ENCODE data around the gene LRP1B. TPM values are rescaled to one million over a fixed set of nuclear protein-coding genes. Genes with fewer than 3 reads are reported as not detected.

LRP1B gene
- total RNA-seq, 1 donor from 2014 or later = 0.12 TPM

DNA sequence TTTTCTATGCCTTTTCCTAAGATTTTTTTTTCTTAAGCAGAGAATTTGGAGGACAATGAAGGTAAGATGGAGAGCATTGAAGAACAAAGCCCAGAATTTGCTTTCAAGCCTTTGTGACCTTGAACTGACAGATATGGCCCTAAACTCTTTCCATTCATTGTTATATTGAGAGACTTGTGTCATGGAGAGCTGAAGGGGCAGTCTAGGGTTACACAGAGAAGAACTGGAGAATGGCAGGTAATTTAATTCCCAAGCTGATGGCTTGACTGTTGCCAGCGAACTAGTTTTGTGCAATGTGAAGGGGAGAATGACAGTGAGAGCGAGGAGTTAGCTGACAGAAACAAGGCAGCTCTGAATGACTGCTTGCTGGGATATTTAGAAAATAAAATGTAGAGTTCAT, 1344.2 kb downstream of the LRP1B start:
- DNase-seq (ENCODE audit: low read depth) = no peak
- no peak overlapping the region for H3K4me3 ChIP-seq (ENCODE audit: low read depth, low read length)
- TF ChIP-seq, protein P1, sequence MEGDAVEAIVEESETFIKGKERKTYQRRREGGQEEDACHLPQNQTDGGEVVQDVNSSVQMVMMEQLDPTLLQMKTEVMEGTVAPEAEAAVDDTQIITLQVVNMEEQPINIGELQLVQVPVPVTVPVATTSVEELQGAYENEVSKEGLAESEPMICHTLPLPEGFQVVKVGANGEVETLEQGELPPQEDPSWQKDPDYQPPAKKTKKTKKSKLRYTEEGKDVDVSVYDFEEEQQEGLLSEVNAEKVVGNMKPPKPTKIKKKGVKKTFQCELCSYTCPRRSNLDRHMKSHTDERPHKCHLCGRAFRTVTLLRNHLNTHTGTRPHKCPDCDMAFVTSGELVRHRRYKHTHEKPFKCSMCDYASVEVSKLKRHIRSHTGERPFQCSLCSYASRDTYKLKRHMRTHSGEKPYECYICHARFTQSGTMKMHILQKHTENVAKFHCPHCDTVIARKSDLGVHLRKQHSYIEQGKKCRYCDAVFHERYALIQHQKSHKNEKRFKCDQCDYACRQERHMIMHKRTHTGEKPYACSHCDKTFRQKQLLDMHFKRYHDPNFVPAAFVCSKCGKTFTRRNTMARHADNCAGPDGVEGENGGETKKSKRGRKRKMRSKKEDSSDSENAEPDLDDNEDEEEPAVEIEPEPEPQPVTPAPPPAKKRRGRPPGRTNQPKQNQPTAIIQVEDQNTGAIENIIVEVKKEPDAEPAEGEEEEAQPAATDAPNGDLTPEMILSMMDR (conservative IDR thresholded peaks at IDR 0.05; ENCODE audit: low read depth, low read length) = no peak

DNA sequence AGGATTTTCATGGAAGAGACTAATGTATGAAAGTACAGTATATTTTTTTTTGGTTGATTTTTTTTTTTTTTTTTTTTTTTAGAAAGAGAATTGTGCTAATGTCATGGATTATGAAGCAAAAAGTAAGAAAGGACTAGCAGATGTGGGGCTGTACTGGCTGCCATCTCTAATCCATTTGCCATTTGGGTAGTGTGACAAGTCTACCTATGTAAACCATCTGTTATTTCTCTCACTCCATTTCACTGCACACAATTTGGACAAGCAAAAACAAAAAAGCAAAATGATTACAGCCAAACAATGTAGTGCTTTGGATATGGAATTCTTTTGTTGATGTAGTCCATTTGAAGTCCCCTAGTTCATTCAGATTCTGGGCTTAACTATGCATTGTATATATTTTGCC, 1355.4 kb downstream of the LRP1B start:
- DNase-seq (ENCODE audit: low read depth) = no peak
- no peak overlapping the region for H3K4me3 ChIP-seq (ENCODE audit: low read depth, low read length)
- TF ChIP-seq, protein P1 (conservative IDR thresholded peaks at IDR 0.05; ENCODE audit: low read depth, low read length) = no peak

DNA sequence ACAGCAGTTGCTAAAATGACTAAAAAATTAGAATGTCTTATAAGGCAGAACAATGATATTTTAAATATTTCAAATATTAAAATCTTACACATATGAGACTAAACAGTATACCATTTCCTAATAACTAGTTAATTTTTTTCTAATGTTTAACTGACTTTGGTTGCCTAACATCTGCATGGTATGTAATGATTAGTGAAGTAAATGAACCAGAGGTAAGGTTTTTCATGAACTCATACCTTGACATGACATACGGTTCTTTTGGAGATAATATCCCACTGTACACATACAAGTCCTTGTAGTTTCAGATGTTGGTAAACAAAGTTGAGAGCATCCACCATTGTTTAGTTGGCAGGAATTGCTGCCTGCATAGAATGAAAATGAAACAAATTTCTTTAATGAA, 1360.2 kb downstream of the LRP1B start:
- no peak overlapping the region for H3K4me3 ChIP-seq (ENCODE audit: low read depth, low read length)
- TF ChIP-seq, protein P1 (conservative IDR thresholded peaks at IDR 0.05; ENCODE audit: low read depth, low read length) = no peak
- no peak for DNase-seq (ENCODE audit: low read depth)

DNA sequence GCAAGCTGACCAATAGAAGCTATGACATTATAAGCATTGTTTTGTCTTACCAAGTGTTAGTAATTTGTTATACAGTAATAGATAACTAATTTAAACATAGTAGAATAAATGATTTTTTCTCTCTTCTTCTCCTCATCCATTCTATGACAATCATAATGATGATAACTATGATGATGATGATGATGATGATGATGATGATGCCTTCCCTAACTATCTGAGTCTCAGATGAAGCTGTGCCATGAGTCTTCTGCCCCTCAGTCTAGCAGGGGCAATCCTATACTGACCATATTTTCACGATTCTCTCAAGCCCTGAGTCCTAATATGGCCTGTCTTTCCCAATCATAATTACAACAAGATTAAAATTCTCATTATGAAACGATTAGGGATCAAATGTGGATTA, 1369.0 kb downstream of the LRP1B start:
- TF ChIP-seq, protein P1 (conservative IDR thresholded peaks at IDR 0.05; ENCODE audit: low read depth, low read length) = no peak
- DNase-seq (ENCODE audit: low read depth) = no peak

DNA sequence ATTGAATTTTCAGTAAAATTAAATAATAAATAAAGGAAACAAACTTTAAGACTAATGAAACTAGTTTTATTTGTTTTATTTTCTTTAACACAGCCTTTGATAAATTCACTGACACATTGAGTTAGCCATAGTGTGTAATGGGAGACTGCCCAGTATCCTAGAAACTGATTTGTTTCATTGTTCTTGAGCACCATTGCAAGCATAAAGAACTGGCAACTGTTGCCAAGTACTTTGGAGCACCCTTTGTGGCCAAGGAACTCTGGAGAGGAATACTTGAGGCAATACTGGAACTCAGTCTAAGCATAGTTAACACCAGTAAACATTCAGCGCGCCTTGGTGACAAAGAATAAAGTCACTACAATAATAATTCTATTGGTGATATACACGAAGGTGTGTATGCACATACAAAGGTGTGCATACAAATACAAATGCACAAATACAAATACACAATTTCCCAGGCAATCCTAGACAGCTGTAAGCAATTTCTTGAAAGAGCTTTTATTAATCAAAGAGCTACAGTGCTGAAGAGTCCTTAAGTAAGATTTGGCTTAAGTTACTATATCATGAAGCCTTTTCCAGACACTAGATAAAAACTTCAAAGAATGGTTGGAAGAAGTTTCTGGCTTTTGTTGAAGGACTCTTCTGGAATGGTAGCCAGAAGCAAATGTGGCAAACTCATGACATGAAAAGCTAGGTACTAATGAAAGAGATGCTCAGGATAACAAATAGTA, 1371.2 kb downstream of the LRP1B start:
- H3K4me3 ChIP-seq (ENCODE audit: low read depth, low read length) = no peak overlapping the region
- TF ChIP-seq, protein P1 (conservative IDR thresholded peaks at IDR 0.05; ENCODE audit: low read depth, low read length) = no peak
- peak; percentile 20 for DNase-seq (ENCODE audit: low read depth)

More for the DNA sequence above, 1369.0 kb downstream of the LRP1B start:
- no peak overlapping the region for H3K4me3 ChIP-seq (ENCODE audit: low read depth, low read length)

DNA sequence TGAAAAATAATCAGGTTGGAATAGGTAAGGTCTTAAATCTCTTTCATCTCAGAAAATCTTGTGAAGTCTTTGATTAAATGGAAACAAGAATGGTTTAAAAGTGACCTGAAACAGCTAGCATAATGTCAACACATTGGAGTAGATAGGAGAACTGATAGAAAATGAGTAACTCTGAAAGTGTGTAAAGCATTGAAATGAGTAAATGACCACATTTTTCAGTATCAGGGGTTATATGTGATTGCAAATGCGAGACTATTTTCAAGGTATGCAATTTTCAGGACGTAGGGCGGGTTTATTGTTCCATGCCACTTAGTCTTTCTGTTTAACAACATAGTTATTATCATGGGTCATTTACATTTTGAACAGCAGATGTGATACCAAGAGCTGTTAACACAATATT, 1383.2 kb downstream of the LRP1B start:
- no peak for DNase-seq (ENCODE audit: low read depth)
- H3K4me3 ChIP-seq (ENCODE audit: low read depth, low read length) = no peak overlapping the region
- TF ChIP-seq, protein P1 (conservative IDR thresholded peaks at IDR 0.05; ENCODE audit: low read depth, low read length) = no peak

DNA sequence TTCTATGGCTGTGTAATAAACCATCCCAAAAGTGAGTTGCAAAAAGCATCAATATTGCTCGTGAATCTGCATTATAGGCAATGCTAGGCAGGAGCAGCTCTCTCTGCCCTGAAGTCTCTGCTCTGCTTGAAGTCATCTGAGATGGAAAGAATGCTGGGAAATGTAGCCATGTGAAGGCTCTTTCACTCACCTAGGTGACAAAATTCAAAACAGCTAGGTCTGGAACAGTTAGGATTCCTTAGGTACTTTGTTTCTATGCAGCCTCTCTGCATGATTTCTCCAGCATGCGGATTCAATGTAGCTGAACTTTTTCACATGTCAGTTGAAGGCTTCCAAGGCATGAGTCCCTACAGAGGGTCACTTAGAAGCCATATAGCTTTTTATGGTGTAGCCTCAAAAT, 1383.7 kb downstream of the LRP1B start:
- no peak for DNase-seq (ENCODE audit: low read depth)
- TF ChIP-seq, protein P1 (conservative IDR thresholded peaks at IDR 0.05; ENCODE audit: low read depth, low read length) = no peak
- H3K4me3 ChIP-seq (ENCODE audit: low read depth, low read length) = no peak overlapping the region

Measured in epithelial cell of proximal tubule (primary cell).